Testis (tissue), 2 donors: ENCODE measurements around the gene VPS52.
"Not testable (repeated sequence)": the region's sequence is repeated elsewhere in the genome, so short reads cannot be mapped to it uniquely, and the experiment has no call there.

Source experiments
- POLR2A ChIP-seq: fragments of 450-650 bp; IDR thresholded peaks from one replicate; pipeline ENCODE4 v1.6.1; 2017; ENCODE audit warnings: antibody characterized with exemption, mild to moderate bottlenecking, moderate library complexity
- TF ChIP-seq, protein P1 (sequence below), 3 experiments: fragments of 450-650 bp in 2 of 3; fragments of 200-600 bp in 1 of 3; sonication (generic) in 1 of 3; IDR thresholded peaks; one replicate each; pipeline ENCODE4 v1.5.1; 2016 to 2019; ENCODE audit warnings: antibody characterized with exemption in 3 of 3, mild to moderate bottlenecking in 2 of 3, moderate library complexity in 1 of 3

DNA sequence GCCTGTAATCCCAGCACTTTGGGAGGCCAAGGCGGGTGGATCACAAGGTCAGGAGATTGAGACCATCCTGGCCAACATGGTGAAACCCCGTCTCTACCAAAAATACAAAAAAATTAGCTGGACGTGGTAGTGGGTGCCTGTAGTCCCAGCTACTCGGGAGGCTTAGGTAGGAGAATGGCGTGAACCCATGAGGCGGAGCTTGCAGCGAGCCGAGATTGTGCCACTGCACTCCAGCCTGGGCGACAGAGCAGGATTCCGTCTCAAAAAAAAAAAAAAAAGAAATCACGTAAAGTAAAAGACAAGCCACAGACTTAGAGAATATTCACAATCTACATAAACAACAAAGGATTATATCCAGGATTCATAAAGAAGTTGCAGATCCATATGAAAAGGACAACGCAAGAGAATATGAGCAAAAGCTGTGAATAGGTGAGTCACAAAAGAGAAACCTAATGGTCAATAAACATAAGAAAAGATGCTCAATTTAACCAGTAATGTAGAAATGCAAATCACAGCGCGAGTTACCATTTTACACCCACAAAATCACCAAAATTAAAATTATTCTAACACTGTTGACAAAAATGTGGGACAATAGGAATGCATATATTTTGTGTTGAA, 45.1 kb downstream of the VPS52 start:
- not testable (repeated sequence) for TF ChIP-seq POLR2A
- TF ChIP-seq, protein P1, sequence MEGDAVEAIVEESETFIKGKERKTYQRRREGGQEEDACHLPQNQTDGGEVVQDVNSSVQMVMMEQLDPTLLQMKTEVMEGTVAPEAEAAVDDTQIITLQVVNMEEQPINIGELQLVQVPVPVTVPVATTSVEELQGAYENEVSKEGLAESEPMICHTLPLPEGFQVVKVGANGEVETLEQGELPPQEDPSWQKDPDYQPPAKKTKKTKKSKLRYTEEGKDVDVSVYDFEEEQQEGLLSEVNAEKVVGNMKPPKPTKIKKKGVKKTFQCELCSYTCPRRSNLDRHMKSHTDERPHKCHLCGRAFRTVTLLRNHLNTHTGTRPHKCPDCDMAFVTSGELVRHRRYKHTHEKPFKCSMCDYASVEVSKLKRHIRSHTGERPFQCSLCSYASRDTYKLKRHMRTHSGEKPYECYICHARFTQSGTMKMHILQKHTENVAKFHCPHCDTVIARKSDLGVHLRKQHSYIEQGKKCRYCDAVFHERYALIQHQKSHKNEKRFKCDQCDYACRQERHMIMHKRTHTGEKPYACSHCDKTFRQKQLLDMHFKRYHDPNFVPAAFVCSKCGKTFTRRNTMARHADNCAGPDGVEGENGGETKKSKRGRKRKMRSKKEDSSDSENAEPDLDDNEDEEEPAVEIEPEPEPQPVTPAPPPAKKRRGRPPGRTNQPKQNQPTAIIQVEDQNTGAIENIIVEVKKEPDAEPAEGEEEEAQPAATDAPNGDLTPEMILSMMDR (IDR thresholded peaks at IDR 0.05), result not testable (repeated sequence)
